Measurements from ENCODE around the gene LARGE1. TPM values are rescaled to one million over a fixed set of nuclear protein-coding genes. Genes with fewer than 3 reads are reported as not detected.
A peak's percentile ranks its signal among the peaks of the same experiment; 100 is the strongest.
"Not testable (repeated sequence)": the region's sequence is repeated elsewhere in the genome, so short reads cannot be mapped to it uniquely, and the experiment has no call there.

Gene LARGE1
- polyA plus RNA-seq, 1 donor, result 28.2 TPM

GRCh38 chr22:33597274-33597985 lies 322.8 kb downstream of the LARGE1 start:
- DNase-seq, result no peak

DNA sequence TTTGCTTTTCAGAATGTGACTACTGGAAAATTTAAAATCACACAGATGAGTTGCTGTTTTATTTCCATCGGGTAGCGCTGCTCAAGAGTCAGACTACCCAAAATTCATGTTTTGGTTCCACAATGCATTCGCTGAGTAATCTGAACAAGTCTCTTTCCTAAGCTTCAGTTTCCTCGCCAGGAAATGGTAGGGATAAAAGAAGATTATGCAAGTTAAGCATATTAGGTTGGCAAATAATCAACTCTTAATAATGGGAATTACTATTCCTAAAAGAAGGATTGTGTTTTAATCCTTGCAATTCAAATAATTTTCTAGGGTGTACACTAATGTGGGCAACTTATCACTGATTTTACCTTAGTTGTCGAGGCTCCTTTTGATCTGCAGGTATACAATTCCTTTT lies 326.5 kb downstream of the LARGE1 start:
- DNase-seq, result no peak

DNA sequence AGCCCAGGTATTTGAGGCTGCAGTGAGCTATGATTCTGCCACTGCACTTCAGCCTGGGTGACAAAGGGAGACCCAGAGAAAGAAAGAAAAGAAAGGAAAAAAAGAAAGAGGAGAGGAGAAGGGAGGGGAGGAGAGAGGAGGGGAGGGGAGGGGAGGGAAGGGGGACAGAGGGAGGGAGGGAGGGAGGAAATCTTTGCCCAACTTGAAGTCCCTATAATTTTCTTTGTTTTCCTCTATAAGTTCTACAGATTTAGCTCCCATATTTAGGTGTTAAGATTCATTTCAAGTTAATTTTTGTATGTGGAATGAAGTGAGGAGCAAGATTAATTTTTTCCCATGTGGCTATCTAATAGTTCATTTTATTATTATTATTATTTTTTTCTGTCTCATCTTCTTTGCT lies 328.3 kb downstream of the LARGE1 start:
- no peak for DNase-seq

- no peak for DNase-seq
These were observed 331.0 kb downstream of the LARGE1 start for GRCh38 chr22:33589297-33589696.

- DNase-seq, result no peak
These were observed 331.4 kb downstream of the LARGE1 start for GRCh38 chr22:33588860-33589259.

GRCh38 chr22:33584152-33584551 lies 336.1 kb downstream of the LARGE1 start:
- DNase-seq, result no peak

GRCh38 chr22:33582822-33583400 lies 337.4 kb downstream of the LARGE1 start:
- DNase-seq, result no peak

DNA sequence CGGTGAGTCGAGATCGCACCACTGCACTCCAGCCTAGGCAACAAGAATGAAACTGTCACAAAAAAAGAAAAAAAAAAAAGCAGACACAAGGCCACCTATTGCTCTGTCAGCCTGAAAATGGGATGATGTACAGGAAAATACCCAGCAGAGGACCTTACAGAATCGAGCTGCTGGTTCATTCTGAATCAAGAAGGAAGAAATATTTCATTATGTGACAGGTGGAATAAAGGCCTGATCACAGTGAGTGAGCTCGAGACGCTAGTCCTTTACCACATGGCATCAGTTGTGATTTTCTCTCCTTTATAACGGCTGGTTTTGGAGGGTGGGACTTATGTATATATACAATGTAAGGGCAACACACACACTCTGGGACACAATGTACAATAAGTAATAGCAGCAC lies 340.0 kb downstream of the LARGE1 start:
- DNase-seq, result no peak

DNA sequence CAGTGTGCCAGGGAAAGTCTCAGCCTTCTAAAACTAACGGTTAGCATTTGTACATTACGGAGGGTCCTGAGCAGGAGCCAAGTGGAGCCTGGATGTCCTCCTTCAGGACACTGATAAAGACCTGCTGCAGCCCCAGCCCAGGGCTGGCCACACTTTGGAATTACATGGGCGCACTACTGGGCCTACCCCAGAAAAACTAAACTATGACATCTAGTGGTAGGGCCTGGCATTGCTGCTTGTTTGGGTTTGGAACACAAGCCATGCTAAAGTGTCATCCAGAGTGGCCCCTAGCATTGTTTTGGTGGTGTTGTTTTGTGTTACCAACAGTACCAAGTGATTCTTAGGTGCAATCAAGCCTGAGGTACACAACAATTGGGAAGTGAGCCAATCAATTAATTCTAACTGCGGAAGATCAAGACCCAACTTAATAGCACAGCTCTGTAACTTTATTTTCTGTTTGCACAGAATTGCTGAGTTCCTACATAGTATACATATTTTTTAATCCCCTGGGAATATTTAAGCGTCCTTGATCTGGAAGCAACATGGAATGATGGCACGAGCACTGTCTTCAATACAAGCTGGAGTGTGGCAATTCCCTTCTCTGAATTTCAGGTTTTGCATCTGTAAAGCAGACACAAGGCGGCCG lies 340.7 kb downstream of the LARGE1 start:
- DNase-seq, result peak; percentile 54

GRCh38 chr22:33578752-33579151 lies 341.5 kb downstream of the LARGE1 start:
- DNase-seq, result no peak

GRCh38 chr22:33577862-33578411 lies 342.3 kb downstream of the LARGE1 start:
- no peak for DNase-seq

- DNase-seq, result no peak
These were observed 344.1 kb downstream of the LARGE1 start for GRCh38 chr22:33576205-33576604.

DNA sequence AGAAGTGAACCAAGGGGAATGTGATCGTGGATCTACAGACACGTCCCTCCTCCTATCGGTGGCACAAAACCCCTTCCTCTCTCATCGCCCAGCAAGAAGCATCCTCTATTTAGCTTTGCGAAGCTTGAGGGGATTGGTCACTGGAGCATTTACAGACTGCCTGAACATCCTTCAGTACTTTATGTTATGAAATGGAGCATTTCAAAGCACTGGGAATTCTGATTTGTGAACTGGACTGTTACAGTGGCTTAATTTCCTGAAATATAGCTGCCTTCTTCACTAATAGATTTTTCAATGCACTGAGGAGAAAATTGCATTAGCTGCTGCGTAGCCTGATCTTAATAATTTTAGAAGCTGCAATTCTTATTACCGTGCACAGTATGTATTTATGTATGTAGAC lies 344.5 kb downstream of the LARGE1 start:
- no peak for DNase-seq

DNA sequence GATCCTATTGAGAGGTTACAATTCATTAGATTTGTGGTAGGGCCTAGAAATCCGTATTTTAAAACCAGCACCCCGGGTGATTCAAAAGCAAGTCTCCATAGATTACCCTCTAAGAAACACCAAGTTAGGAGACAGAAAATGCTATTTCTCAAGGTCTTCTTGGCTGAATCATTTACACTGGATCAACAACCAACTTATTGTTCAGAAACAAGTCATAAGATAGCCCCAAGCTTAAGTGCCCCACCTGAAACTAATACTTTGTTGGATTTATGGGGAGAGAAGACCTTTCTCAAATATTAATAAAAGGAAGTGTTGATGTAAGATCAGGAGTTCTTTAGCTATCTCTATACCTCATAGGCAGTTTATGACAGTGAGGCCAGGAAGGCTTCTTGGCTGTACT lies 345.2 kb downstream of the LARGE1 start:
- no peak for DNase-seq

DNA sequence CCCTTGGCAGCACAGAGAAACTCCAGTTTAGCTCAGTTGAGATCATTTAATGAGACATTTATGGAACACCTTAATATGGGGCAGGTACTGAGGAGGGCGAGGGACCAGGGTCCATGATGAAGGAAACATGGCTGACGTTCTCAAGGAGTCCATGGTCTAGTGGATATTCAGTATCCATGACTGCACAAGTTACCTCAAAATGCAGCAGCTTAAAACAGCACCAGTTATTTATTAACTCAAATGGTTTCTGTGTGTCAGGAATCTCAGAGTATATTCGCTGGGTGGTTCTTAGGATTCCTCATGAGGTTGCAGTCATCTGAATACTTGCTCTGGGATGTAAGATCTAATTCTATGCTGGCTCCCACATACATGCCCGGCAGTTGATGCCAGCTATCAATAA lies 346.8 kb downstream of the LARGE1 start:
- peak; percentile 50 for DNase-seq

- no peak for DNase-seq
These were observed 348.2 kb downstream of the LARGE1 start for GRCh38 chr22:33572086-33572485.

- no peak for DNase-seq
These were observed 350.2 kb downstream of the LARGE1 start for GRCh38 chr22:33570110-33570509.

- DNase-seq, result no peak
These were observed 350.7 kb downstream of the LARGE1 start for GRCh38 chr22:33569559-33569958.

DNA sequence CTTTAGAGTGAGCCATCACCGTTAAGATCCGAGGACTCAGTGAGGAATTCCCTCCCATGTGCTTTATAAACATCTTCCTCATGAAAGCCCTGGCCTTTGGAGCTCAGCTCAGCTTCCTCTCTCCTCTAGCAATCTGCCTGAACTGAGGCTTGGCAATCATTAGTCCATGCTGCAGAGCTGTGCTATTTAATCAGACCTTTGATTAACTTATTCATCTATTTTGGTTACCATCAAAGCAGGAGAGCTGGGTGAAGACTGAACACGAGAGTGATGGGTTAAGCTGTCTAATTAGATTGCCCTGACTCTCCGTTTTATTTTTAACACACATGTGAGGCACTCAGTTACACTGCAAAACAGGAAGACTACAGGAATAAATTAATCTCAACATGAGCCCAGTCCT lies 351.3 kb downstream of the LARGE1 start:
- DNase-seq, result no peak

GRCh38 chr22:33566495-33566894 lies 353.8 kb downstream of the LARGE1 start:
- not testable (repeated sequence) for DNase-seq

GRCh38 chr22:33565580-33565995 lies 354.7 kb downstream of the LARGE1 start:
- DNase-seq, result no peak

DNA sequence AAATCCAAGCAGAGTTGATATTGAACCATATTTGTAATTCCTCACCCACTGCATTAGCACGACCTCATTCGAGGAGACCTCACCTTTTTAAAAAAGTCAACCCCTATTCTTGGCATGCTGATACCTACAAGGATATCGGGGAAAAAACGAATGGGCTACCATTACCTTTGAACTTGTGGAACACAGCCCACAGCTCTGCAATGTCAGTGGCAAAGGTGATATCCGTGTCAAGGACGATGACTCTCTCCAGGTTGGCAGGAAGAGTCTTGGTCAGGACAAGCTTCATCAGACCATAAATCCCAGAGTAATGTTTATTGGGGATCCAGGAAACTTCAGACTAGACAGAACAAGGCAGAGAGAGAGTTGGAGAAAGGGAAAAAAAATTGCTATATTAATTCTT lies 355.6 kb downstream of the LARGE1 start:
- DNase-seq, result no peak

DNA sequence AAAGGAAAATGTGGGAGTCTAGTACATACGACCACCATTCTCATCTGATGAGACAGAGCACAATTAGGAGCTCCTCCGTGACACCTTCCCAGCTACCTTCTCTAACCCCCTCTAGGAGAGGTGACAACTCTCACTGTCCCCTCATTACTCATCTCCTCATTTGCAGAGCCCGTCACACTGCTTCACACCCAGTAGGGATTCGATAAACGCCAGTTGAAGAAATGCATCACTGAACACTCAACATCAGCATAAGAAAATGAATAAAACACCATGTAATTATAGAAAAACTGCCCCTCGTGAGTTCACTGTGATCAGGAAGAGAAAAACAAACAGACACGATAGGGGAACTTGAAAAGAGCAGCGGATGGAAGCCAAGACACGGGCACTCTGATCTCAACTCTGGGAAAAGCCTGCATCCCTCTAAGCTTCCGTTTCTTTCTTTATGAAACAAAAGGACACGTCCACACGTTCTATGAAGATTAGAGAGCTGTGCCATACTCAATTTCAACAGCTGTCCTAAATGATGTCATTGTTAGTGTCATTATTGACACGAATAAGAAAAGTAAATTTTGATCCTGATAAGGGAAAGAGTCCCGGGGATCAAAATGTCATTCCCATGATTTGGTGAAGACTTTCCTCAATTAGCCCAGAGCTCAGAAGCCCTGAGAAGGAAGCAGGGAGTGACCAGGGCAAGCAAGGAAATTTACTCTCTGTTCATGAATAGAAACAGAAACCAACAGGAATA lies 356.9 kb downstream of the LARGE1 start:
- DNase-seq, result no peak
